Choroid plexus epithelial cell (primary cell): ENCODE results near the gene OGDH.

Experiments
- DNase-seq: peaks from one replicate; pipeline ENCODE4 v3.0.0-alpha.2; 2010; ENCODE audit warnings: low read depth
- H3K4me3 ChIP-seq: 2 replicates; pipeline ENCODE4 v1.5.1; 2011; ENCODE audit warnings: low read depth, mild to moderate bottlenecking, control low read depth, low read length, moderate library complexity
- TF ChIP-seq, protein P1 (sequence below): conservative IDR thresholded peaks from 2 replicates; pipeline ENCODE4 v1.5.1; 2011; ENCODE audit warnings: low read depth, mild to moderate bottlenecking, control low read depth, inconsistent platforms, low read length, moderate library complexity

The OGDH gene

DNA sequence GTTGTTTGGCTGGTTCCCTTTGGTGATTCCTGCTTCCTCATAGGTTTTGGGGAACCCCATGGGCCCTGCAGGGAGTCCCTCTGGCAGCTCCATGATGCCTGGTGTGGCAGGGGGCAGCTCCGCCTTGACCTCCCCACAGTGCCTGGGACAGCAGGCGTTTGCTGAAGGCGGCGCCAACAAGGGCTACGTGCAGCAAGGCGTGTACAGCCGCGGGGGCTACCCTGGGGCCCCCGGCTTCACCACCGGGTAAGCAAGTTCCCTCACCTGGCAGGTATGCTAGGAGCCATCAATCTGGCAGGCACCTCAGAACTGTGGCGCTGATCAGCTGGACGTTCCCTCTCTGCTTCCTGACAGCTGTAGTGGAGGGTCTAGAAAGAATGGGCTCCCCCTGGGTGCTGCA, 150.5 kb downstream of the OGDH start:
- no peak for DNase-seq
- no peak overlapping the region for H3K4me3 ChIP-seq
- TF ChIP-seq, protein P1, sequence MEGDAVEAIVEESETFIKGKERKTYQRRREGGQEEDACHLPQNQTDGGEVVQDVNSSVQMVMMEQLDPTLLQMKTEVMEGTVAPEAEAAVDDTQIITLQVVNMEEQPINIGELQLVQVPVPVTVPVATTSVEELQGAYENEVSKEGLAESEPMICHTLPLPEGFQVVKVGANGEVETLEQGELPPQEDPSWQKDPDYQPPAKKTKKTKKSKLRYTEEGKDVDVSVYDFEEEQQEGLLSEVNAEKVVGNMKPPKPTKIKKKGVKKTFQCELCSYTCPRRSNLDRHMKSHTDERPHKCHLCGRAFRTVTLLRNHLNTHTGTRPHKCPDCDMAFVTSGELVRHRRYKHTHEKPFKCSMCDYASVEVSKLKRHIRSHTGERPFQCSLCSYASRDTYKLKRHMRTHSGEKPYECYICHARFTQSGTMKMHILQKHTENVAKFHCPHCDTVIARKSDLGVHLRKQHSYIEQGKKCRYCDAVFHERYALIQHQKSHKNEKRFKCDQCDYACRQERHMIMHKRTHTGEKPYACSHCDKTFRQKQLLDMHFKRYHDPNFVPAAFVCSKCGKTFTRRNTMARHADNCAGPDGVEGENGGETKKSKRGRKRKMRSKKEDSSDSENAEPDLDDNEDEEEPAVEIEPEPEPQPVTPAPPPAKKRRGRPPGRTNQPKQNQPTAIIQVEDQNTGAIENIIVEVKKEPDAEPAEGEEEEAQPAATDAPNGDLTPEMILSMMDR = no peak

DNA sequence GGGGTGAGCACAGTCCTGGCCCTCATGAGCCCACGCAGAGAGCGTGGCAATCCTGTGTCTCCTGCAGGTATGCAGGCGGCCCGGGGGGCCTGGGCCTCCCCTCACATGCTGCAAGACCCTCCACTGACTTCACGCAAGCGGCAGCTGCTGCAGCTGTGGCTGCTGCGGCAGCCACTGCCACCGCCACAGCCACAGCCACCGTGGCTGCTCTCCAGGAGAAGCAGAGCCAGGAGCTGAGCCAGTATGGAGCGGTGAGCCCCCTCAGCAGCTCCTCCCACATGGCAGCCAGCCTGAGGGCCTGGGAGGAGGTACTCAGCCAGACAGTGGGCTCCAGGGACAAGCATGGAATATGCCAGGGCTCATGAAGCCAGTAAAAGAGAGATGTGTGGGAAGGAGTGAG, 150.9 kb downstream of the OGDH start:
- TF ChIP-seq, protein P1 = no peak
- no peak overlapping the region for H3K4me3 ChIP-seq
- no peak for DNase-seq

DNA sequence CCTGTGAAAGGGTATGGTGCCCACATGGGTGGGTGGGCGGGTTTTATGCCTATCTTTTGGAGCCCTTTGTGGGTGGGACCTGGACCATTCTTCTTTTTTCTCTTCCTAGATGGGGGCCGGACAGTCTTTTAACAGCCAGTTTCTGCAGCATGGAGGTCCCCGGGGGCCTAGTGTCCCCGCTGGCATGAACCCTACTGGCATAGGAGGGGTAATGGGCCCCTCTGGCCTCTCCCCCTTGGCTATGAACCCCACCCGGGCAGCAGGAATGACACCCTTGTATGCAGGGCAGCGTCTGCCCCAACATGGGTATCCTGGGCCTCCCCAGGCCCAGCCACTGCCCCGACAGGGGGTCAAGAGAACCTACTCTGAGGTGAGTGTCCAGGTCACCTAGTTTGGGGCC, 151.3 kb downstream of the OGDH start:
- no peak overlapping the region for H3K4me3 ChIP-seq
- DNase-seq = no peak
- TF ChIP-seq, protein P1 = no peak
